HEK293 (cell line): ENCODE results near the gene KCTD17.

Source experiments
- CTCF ChIA-PET: fragments of 350-600 bp; formaldehyde crosslinking; extraction: SDS; loops from one replicate; lab custom pipeline; 2021; ENCODE audit warnings: antibody characterized with exemption; lab: Yijun Ruan, JAX
- POLR2A ChIA-PET: fragments of 300-600 bp; formaldehyde crosslinking; extraction: SDS; loops from one replicate; lab custom pipeline; 2020; ENCODE audit warnings: antibody characterized with exemption, inconsistent platforms; lab: Yijun Ruan, JAX
- H3K27ac ChIP-seq: fragments of 200-500 bp; sonication (Bioruptor generic); 2 replicates; pipeline ENCODE4 v1.5.1; 2014; ENCODE audit warnings: low read depth, low read length, control low read depth, inconsistent platforms; ENCODE audit errors: extremely low read depth
- H3K36me3 ChIP-seq, 2 experiments: fragments of 200-500 bp in 1 of 2; sonication (Bioruptor generic) in 1 of 2; 1 replicate in 1 of 2; 2 replicates in 1 of 2; pipeline ENCODE4 v1.5.1; 2014 to 2017; ENCODE audit warnings: inconsistent platforms in 2 of 2, low read length in 2 of 2; ENCODE audit not compliant: control insufficient read depth in 2 of 2, insufficient read depth in 1 of 2
- H3K4me1 ChIP-seq: fragments of 200-500 bp; sonication (Bioruptor generic); 2 replicates; pipeline ENCODE4 v1.5.1; 2014; ENCODE audit warnings: mild to moderate bottlenecking, low read length, inconsistent platforms; ENCODE audit not compliant: control insufficient read depth, insufficient read depth
- H3K4me3 ChIP-seq: 2 replicates; pipeline ENCODE4 v1.5.1; 2011; ENCODE audit warnings: low read depth, mild to moderate bottlenecking, control low read depth, low read length, moderate library complexity
- H3K9me3 ChIP-seq: fragments of 200-500 bp; sonication (Bioruptor generic); 2 replicates; pipeline ENCODE4 v1.5.1; 2014; ENCODE audit warnings: low read depth, low read length, inconsistent platforms; ENCODE audit not compliant: control insufficient read depth, insufficient read depth
- BCL6B ChIP-seq: fragments of 450-650 bp; formaldehyde crosslinking; IDR thresholded peaks from 2 replicates; pipeline ENCODE4 v1.5.1; 2017; ENCODE audit warnings: missing biosample characterization, missing genetic modification characterization
- RBAK ChIP-seq: fragments of 450-650 bp; formaldehyde crosslinking; IDR thresholded peaks from 2 replicates; pipeline ENCODE4 v1.5.1; 2016; ENCODE audit warnings: missing biosample characterization, missing genetic modification characterization
- SALL2 ChIP-seq: fragments of 450-650 bp; formaldehyde crosslinking; IDR thresholded peaks from 2 replicates; pipeline ENCODE4 v1.5.0; 2017; ENCODE audit warnings: missing biosample characterization, mild to moderate bottlenecking, missing genetic modification characterization, borderline replicate concordance
- SP3 ChIP-seq: fragments of 450-650 bp; formaldehyde crosslinking; IDR thresholded peaks from 2 replicates; pipeline ENCODE4 v1.5.1; 2016; ENCODE audit warnings: missing biosample characterization, missing genetic modification characterization
- SP7 ChIP-seq: fragments of 450-650 bp; formaldehyde crosslinking; IDR thresholded peaks from 2 replicates; pipeline ENCODE4 v1.5.1; 2016; ENCODE audit warnings: missing biosample characterization, missing genetic modification characterization
- YY1 ChIP-seq: fragments of 450-650 bp; formaldehyde crosslinking; IDR thresholded peaks from 2 replicates; pipeline ENCODE4 v1.5.1; 2018; ENCODE audit warnings: missing biosample characterization, missing genetic modification characterization
- ZBTB21 ChIP-seq: fragments of 450-650 bp; formaldehyde crosslinking; IDR thresholded peaks from 2 replicates; pipeline ENCODE4 v1.5.1; 2017; ENCODE audit warnings: missing biosample characterization, missing genetic modification characterization
- ZBTB7A ChIP-seq: fragments of 450-650 bp; formaldehyde crosslinking; IDR thresholded peaks from 2 replicates; pipeline ENCODE4 v1.5.1; 2016; ENCODE audit warnings: low read depth, missing biosample characterization, missing genetic modification characterization
- ZFP3 ChIP-seq: fragments of 450-650 bp; formaldehyde crosslinking; IDR thresholded peaks from 2 replicates; pipeline ENCODE4 v1.5.1; 2016; ENCODE audit warnings: low read depth, missing biosample characterization, missing genetic modification characterization
- ZNF121 ChIP-seq: fragments of 450-650 bp; formaldehyde crosslinking; IDR thresholded peaks from 2 replicates; pipeline ENCODE4 v1.5.1; 2016; ENCODE audit warnings: missing biosample characterization, missing genetic modification characterization
- ZNF132 ChIP-seq: fragments of 450-650 bp; formaldehyde crosslinking; IDR thresholded peaks from 2 replicates; pipeline ENCODE4 v1.5.1; 2017; ENCODE audit warnings: missing biosample characterization, missing genetic modification characterization, borderline replicate concordance
- ZNF248 ChIP-seq: fragments of 450-650 bp; formaldehyde crosslinking; IDR thresholded peaks from 2 replicates; pipeline ENCODE4 v1.5.1; 2017; ENCODE audit warnings: missing biosample characterization, missing genetic modification characterization
- ZNF311 ChIP-seq: fragments of 450-650 bp; formaldehyde crosslinking; IDR thresholded peaks from 2 replicates; pipeline ENCODE4 v1.5.1; 2017; ENCODE audit warnings: missing biosample characterization, missing genetic modification characterization, borderline replicate concordance
- ZNF350 ChIP-seq: fragments of 450-650 bp; formaldehyde crosslinking; IDR thresholded peaks from 2 replicates; pipeline ENCODE4 v1.5.0; 2017; ENCODE audit warnings: missing biosample characterization, mild to moderate bottlenecking, missing genetic modification characterization
- ZNF354C ChIP-seq: fragments of 450-650 bp; formaldehyde crosslinking; IDR thresholded peaks from 2 replicates; pipeline ENCODE4 v1.5.1; 2016; ENCODE audit warnings: missing biosample characterization, missing genetic modification characterization, low read depth, borderline replicate concordance
- ZNF548 ChIP-seq: fragments of 450-650 bp; formaldehyde crosslinking; IDR thresholded peaks from 2 replicates; pipeline ENCODE4 v1.5.1; 2016; ENCODE audit warnings: missing biosample characterization, missing genetic modification characterization
- ZNF561 ChIP-seq: fragments of 450-650 bp; IDR thresholded peaks from 2 replicates; pipeline ENCODE4 v1.5.1; 2018; ENCODE audit warnings: missing biosample characterization, missing genetic modification characterization, borderline replicate concordance
- ZNF600 ChIP-seq: fragments of 450-650 bp; formaldehyde crosslinking; IDR thresholded peaks from 2 replicates; pipeline ENCODE4 v1.5.1; 2016; ENCODE audit warnings: missing biosample characterization, missing genetic modification characterization
- ZNF624 ChIP-seq: fragments of 450-650 bp; formaldehyde crosslinking; IDR thresholded peaks from 2 replicates; pipeline ENCODE4 v1.5.1; 2017; ENCODE audit warnings: missing biosample characterization, missing genetic modification characterization
- ZNF645 ChIP-seq: fragments of 450-650 bp; formaldehyde crosslinking; IDR thresholded peaks from 2 replicates; pipeline ENCODE4; 2016; ENCODE audit warnings: missing biosample characterization, missing genetic modification characterization
- ZSCAN23 ChIP-seq: fragments of 450-650 bp; formaldehyde crosslinking; IDR thresholded peaks from 2 replicates; pipeline ENCODE4 v1.5.1; 2016; ENCODE audit warnings: missing biosample characterization, missing genetic modification characterization
- TF ChIP-seq, protein P1 (sequence below): fragments of 450-650 bp; formaldehyde crosslinking; conservative IDR thresholded peaks from 2 replicates; pipeline ENCODE4 v1.5.1; 2016; ENCODE audit warnings: low read depth, missing biosample characterization, missing genetic modification characterization

KCTD17 gene

GRCh38 chr22:37047006-37047405 is 4.5 kb upstream of the KCTD17 start:
- H3K27ac ChIP-seq, result no peak overlapping the region
- no peaks in the 10 kb centered on the region for H3K4me1 ChIP-seq
- TF ChIP-seq ZBTB21 (tag by site-specific recombination), result no peak
- no peak for TF ChIP-seq ZNF645 (tag by site-specific recombination)
- no peak for TF ChIP-seq BCL6B
- no peak for TF ChIP-seq ZNF121 (tag by site-specific recombination)
- no peak for TF ChIP-seq ZBTB7A (tag by site-specific recombination)
- no peak for TF ChIP-seq ZNF624
- no peak for TF ChIP-seq ZNF548
- no peak for TF ChIP-seq SP7 (tag by site-specific recombination)
- no peak for TF ChIP-seq ZNF600 (tag by site-specific recombination)
- no peak for TF ChIP-seq SALL2
- no peak for TF ChIP-seq ZNF350
- no peak for TF ChIP-seq ZNF311
- TF ChIP-seq ZNF354C, result no peak
- TF ChIP-seq, protein P1, sequence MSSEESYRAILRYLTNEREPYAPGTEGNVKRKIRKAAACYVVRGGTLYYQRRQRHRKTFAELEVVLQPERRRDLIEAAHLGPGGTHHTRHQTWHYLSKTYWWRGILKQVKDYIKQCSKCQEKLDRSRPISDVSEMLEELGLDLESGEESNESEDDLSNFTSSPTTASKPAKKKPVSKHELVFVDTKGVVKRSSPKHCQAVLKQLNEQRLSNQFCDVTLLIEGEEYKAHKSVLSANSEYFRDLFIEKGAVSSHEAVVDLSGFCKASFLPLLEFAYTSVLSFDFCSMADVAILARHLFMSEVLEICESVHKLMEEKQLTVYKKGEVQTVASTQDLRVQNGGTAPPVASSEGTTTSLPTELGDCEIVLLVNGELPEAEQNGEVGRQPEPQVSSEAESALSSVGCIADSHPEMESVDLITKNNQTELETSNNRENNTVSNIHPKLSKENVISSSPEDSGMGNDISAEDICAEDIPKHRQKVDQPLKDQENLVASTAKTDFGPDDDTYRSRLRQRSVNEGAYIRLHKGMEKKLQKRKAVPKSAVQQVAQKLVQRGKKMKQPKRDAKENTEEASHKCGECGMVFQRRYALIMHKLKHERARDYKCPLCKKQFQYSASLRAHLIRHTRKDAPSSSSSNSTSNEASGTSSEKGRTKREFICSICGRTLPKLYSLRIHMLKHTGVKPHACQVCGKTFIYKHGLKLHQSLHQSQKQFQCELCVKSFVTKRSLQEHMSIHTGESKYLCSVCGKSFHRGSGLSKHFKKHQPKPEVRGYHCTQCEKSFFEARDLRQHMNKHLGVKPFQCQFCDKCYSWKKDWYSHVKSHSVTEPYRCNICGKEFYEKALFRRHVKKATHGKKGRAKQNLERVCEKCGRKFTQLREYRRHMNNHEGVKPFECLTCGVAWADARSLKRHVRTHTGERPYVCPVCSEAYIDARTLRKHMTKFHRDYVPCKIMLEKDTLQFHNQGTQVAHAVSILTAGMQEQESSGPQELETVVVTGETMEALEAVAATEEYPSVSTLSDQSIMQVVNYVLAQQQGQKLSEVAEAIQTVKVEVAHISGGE, result no peak
- no peak for TF ChIP-seq ZNF561 (tag by site-specific recombination)
- no peak for TF ChIP-seq ZSCAN23 (tag by site-specific recombination)
- no peak for TF ChIP-seq YY1 (tag by site-specific recombination)
- no peaks in the 10 kb centered on the region for H3K36me3 ChIP-seq
- H3K4me3 ChIP-seq, result no peak overlapping the region
- H3K9me3 ChIP-seq, result no peaks in the 10 kb centered on the region
- POLR2A ChIA-PET, result no interaction called here
- CTCF ChIA-PET, result interaction anchor here (0.6 to 1.3 kb wide), 7 partner anchors 8 to 69 kb away, joined by 3 to 7 read pairs (median 4); no protein-coding TSS in a partner anchor

DNA sequence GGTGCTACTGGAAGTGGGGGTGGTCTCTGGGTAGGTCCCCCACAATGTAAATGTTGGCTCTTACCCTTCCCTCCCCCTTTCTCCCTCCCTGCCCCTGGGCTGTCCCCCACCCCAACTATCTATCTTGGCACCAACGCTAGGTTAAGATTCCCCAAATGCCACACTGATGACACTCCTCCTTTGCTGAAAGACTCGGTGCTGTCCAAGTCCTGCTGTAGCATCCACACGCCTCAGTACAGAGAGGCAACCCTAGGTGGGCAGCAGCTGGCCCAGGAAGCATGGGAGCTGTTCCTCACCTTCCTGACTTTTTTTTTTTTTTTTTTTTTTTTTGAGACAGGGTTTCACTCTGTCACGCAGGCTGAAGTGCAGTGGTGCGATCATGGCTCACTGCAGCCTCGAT is 3.4 kb upstream of the KCTD17 start:
- no peak overlapping the region for H3K27ac ChIP-seq
- H3K4me3 ChIP-seq, result no peak overlapping the region
- TF ChIP-seq ZNF624, result no peak
- no peak for TF ChIP-seq SP3 (tag by site-specific recombination)
- TF ChIP-seq RBAK, result no peak
- no peak for TF ChIP-seq ZFP3 (tag by site-specific recombination)
- TF ChIP-seq ZNF248 (tag by site-specific recombination), result no peak
- no peak for TF ChIP-seq ZNF132 (tag by site-specific recombination)
- no peaks in the 10 kb centered on the region for H3K9me3 ChIP-seq
- POLR2A ChIA-PET, result no interaction called here
- CTCF ChIA-PET, result interaction anchor here (0.6 to 1.3 kb wide), 6 partner anchors 28 to 274 kb away, joined by 3 to 4 read pairs (median 3); no protein-coding TSS in a partner anchor
- peaks cover 0 to 4% of the 10 kb centered on the region in 2 experiments; a peak in 1 of 3 replicates for H3K36me3 ChIP-seq
- peaks cover 5% of the 10 kb centered on the region; the same call in 1 of the 2 replicates for H3K4me1 ChIP-seq
